Measurements from ENCODE around the gene MAPK10.
A peak's percentile ranks its signal among the peaks of the same experiment; 100 is the strongest.

The MAPK10 gene

DNA sequence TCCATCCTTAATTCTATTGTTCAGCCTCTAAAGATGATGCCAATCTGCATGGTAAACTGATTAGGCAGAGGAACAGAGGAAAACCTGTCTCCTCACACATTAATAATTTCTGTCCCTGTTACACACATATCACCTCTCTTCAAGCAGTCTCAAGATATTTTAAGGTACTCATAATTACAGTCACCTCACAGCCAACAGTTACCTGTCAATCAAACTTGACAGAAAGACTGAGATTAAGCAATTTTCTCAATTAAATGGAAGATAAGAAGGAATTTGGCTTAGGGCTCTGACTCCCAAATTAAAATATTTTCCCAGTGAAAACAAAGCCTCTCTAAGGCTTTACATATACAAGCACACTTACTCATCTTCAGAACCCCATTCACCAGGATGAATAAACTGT lies 85.2 kb downstream of the MAPK10 start:
- no peak for DNase-seq (ENCODE audit: low read depth)

DNA sequence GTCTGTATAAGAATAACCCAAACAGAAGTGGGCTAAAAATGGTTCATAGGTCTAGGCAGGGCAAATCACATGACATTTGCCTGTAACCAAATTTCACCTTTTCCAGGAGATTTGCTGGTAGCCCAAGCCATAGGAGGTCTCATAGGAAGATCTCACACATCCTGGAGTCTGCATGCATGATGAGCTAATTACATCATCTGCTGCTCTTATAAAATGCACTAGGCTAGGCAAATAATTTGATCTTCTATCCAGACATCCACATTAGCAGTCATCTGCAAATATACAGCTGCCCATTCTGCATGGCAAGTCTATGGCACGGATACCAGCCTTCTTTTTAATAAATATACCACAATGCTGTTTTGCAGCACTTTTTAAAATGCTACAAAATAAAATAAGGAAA lies 87.2 kb downstream of the MAPK10 start:
- DNase-seq (ENCODE audit: low read depth) = no peak

DNA sequence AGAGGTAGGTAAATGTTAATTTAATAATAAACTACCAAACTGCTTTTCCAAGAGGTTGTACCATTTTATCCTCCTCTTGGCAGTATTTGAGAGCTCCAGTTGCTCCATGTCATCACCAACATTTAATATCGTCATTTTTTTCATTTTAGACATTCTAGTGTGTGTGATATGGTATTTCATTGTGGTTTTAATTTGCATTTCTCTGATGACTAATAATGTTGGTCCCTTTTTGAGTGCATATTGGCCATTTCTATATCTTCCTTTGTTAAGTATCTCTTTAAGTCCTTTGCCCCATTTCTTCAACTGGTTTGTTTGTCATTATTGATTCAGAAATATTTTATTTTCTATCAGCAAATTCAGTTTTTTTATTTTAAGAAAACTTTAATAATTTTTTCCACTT lies 88.8 kb downstream of the MAPK10 start:
- DNase-seq (ENCODE audit: low read depth) = no peak

DNA sequence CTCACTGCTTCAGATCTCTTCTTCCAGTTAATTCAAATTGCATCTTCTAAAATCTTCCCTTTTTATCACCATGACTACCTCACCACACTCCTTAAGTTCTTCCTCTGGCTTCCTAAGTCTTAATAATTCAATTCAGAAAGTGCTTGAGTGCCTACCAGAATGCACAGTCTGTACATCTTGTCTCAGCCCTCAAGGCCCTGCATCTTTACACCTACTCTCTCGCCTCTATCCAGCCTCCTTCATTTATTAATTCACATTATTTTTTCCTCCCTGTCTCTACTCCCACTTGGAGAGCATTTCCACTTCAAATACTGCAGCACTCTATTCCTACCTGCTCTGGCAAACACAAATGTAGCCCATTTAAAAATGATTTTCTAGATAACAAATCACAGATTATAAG lies 90.5 kb downstream of the MAPK10 start:
- no peak for DNase-seq (ENCODE audit: low read depth)

DNA sequence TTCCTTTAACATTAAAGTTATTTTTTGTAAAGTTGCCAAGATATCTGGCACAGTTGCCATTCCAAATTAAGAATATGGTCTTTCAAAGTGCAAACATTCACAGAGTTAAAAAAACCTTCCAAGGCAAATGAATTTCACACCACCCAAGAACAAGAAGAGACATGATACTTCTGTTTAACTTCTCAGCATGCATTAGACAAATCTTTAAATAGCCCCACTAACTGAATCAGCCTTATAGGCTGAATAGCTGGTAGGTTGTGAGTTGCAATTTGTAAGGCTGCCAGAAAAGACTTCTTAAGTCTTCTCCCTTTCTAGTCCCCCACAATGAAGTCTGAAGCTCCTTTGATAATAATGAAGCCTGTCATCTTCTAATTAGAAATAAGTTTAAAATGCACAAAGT lies 95.6 kb downstream of the MAPK10 start:
- no peak for DNase-seq (ENCODE audit: low read depth)

DNA sequence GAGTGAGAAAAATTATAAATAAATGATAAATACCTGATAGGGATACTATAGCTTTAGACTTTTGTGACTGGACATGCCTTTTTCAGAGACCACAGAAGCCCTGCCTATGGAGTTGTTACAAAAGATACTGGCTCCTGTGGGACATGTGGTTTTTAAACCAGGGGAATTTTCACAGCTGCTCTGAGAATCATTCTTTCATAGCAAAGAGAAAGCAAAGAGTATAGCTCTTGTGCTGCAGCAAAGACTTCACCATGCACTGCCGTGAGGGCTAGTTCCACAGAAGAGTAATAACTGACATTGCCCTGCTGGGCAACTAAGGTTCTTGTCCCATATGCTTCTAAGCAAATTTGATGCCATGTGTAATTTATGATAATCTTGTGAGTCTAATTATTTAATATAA lies 98.2 kb downstream of the MAPK10 start:
- no peak for DNase-seq (ENCODE audit: low read depth)

DNA sequence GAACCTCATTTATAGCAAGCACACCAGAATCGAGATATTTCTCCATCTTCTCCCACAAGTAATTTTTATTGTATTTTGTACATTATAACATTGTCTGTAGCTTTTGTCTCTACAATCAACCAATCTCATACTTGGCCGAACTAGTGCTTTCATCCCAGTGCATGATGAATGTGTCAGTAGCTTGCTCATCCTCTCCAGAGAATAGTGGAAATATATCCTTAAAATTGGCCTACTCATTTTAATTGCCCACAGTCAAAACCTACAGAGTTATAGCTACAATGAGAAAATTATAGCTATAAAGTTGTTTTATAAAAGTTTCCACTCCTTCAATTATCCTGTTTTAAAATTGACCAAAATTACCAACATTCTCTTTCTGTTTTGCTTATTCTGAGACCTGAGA lies 103.8 kb downstream of the MAPK10 start:
- no peak for DNase-seq (ENCODE audit: low read depth)

DNA sequence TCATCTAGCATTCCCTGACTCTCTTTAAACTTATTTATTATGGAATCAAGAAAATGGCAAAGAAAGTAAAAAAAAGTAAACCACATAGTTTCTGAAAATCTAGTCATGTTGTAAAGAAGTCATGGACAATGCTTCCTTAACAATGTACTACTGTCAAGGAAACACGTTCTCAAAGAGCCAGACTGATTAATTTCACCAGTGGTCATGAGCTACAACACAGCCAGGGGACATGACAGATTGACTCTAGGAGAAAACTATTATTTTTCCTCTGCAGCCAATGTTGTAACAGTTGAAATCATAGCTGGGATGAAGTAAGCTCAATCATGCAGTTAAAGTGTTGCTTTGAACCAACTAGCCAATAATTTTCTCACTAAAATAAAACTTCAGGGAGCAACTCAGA lies 109.2 kb downstream of the MAPK10 start:
- no peak for DNase-seq (ENCODE audit: low read depth)

DNA sequence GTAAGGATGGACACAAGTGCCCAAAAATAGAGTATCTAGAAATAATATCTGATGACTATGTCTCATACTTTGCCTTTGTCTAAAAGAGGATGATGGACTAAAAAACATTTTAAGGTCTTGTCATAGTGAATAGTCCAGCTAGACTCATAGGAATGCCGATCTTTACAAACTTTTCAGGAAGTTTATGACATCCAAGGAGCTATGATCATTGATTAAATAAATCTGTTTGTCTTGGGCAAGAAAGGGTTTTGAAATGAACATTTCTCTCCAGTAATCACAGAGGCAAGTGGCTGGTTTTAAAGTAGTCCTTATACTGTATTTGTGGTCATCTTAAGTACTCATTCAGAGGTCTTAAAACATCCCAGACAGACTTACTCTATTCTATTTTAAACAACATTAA lies 109.8 kb downstream of the MAPK10 start:
- DNase-seq (ENCODE audit: low read depth) = no peak

DNA sequence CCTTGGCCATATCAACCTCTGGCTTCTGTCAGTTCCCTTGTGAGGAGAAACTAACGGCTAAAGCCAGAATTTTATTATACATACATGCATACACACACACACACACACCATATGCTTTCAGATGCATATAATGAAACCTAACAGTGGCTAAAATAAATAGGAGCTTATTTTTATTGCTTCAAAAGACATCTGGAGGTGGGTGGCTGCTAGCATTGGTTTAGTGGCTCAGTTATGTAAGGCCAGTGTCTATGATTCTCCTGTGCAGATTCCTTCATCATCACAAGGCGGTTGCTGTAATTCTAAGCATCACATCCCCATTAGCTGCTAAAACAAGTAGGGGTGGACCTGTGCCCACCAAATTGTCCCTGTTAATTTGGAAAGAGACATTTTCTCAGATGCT lies 110.8 kb downstream of the MAPK10 start:
- DNase-seq (ENCODE audit: low read depth) = no peak

DNA sequence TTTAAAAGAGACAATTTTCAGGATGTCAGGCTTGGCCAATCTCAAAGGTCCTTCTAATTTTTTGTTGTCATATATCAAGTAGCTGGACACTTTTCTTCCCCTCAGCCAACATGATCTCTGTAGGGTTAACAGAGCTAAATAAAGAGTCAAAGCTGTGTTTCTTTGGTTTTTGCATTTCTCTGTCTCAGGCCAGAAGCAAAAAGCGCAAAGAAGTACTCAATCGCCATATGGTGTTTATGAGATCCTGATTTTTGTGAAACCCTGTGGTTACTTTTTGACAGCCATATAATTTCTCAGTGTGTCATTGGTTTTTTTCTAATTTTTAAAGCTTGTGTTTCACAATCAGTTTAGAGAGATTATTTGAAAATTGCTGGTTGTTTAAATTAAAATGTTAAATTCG lies 111.9 kb downstream of the MAPK10 start:
- no peak for DNase-seq (ENCODE audit: low read depth)

DNA sequence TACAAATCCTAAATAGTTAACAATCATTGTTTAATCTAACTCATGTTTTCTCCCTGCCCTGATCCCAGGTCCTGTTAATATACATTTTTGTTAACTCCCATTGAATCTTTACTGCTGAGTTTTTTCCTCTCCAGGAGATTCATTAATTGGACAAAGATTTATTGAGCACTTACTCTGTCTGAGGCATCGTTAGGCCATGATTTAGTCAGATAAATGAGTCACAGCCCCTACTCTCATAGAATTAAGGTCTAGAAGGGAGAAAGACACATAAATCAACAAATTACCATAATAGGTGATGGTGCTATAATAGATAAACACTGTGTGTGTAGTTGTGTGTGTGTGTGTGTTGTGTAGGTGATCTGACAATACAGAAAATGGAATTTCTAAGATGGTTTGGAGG lies 112.5 kb downstream of the MAPK10 start:
- no peak for DNase-seq (ENCODE audit: low read depth)

DNA sequence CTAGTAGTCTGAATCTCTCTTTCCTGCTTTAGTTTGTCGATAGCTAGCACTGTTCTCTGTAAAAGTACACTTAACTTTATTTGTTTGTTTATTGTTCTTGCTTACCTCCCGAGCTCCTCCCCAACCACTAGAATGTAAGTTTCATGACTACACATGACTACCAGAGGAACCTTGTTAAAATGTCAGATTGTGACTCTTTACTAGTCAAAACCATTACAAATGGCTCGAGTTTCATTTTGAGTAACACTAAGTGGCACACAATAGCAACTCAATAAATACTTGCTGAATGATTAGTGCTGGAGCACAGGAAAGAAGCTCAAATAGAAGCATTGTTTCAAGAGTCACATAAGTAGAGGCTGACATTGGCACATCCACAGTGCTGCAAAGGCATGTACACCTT lies 116.1 kb downstream of the MAPK10 start:
- DNase-seq (ENCODE audit: low read depth) = no peak

DNA sequence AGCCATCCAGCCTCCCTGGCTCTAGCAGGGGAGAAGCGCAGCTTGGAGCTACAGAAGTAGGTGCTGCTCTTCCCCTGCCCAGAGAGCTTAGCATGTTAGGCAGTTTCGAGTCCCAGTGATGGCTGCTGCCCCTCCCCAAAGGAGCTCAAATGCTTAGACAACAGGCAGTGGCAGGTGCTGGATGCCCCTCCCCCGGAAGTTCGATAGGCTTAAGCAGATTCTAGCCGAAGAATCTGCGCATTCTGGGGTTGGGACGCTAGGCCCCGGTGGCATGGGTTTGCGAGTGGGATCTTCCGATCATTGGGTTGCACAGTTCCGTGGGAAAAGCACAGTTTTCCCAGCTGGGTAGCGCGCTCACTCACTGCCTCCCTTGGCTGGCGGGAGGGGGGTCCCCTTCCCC lies 117.2 kb downstream of the MAPK10 start:
- DNase-seq (ENCODE audit: low read depth) = no peak

DNA sequence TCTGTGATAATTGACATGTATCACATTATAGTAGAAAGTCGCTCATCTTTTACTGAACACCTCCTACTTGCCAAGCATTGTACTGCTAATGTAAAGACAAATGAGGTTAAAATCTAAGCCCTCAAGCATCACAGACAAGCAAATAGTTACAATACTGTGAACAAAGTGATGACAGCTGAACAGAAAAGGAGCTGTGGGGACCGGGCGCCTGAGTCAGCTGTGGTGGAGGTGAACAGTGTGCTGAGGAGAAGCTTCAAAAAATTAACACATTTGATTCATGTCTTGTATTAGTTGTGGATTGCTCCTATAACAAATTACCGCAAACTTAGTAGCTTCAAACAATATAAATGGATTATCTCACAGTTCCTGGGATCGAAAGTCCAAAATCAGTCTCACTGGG lies 124.3 kb downstream of the MAPK10 start:
- no peak for DNase-seq (ENCODE audit: low read depth)

DNA sequence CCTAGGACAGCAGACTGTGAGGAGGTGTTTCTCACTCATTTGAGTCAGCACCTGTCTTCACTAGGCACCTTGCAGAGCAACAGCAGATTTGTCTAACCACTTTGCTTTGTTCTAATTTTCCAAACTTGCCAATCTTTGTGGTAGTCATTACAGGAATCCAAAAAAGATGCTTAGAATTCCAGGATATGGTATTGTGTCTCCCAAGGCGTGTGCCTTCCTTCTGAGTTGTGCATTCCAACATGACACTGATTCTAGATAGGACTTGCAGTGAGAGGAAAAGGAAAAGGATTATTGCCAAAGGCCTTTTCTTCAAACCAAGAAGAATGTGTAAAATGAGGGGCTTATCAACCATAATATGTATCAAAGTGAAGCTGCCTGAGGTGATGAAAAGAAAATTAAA lies 126.2 kb downstream of the MAPK10 start:
- DNase-seq (ENCODE audit: low read depth) = no peak

DNA sequence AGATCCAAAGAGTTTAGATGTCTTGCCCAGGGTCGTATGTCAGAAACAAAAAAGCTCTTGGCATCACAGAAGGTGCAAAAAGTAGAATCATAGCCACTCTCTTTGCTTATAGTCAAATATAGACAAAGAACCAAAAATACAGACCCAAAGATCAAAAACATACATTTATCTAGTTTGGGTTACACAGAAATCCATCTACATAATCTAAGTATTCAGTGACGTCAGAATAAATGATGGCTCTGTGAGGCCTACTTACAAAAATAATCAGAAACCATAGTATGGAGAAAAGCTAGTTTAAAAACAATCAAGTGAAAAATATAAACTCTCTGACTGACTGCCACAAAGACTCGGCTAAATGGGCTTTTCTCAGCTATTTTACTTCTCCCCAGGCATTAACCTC lies 126.8 kb downstream of the MAPK10 start:
- DNase-seq (ENCODE audit: low read depth) = no peak

DNA sequence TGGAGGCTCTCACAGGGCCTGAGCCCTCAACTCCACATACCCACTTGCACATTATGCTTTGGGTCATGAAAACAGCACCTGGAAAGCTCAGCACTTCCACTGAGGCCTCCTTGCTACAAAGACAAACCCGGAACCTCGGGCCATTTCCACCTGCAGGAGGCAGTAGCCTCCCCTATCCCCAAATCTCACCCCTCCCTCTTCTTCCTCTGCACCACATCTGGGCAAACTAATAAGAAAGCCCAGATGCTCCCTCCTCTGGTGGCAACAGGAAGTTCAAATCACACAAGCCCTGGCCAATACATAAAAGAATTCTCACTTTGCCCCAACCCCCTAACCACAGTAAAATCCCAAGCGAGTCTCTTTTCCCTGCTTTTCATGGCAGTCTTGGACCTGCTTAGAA lies 136.4 kb downstream of the MAPK10 start:
- peak; percentile 36 for DNase-seq (ENCODE audit: low read depth)

DNA sequence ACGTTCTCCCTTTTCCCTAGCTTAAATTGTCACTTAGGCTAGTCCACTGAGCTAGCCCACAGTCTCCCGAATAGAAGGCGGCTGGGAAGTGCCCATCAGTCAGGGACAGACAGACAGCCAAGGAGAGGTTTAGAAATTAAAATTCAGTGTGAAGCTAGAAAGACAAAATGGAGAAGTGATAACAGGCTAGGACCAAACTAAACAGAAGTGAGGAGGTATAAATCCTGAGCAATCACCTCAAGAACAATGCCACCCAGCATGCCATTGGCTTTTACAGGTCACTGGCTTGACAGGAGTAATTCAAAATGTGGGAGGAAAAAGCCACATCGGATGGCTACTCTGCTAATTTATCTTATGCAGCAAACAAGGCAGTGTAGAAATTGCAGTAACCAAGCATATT lies 138.9 kb downstream of the MAPK10 start:
- DNase-seq (ENCODE audit: low read depth) = no peak

DNA sequence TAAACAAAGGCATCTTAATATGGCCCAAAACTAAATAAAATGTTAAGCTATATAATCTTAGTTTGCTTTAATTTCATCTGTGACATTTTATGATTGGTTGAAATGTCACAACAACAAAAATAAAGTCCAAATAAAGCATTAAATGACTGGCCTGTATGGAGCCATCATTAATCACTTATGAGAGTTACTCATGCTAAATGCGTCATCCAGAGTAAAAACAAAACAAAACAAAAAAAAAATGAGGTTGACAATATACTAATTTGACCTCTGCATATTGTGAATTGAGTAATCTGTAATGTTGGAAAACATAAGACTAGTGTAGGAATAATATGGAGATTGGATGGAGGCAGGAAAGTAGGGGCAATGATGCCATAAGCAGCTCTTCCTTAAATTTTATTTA lies 139.7 kb downstream of the MAPK10 start:
- no peak for DNase-seq (ENCODE audit: low read depth)

DNA sequence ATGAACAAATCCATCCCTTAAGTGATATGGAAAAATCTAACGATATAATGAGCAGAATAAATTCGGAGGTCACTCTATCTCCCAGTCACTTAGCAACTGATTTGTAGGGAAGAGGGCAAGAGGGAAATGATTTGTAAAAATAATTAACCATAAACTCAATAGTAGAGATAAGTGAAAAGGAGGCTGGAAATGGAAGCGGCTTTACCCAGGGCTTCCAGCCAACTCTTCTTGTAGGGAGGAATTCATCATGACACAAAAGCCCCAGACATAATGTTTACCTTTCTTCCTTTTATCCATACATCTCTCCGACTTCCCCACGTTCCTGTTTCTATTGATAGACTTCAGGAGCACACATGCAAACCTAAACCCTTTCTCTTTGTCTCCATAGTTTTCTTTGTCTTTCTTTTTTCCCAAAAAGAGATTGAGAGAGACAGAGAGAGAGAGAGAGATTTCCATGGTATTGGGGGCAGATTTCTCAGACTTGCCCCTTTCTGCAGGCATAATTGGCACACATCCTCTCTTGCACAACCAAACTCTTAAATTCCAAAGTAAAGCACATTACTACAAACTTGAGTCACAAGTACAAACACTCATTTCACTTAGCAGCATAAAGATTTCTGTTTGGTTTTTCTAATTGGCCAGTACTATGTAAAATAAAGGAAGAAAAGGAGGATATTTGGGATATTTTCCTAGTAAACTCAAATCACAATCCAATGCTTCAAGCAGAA lies 140.9 kb downstream of the MAPK10 start:
- DNase-seq (ENCODE audit: low read depth) = no peak

DNA sequence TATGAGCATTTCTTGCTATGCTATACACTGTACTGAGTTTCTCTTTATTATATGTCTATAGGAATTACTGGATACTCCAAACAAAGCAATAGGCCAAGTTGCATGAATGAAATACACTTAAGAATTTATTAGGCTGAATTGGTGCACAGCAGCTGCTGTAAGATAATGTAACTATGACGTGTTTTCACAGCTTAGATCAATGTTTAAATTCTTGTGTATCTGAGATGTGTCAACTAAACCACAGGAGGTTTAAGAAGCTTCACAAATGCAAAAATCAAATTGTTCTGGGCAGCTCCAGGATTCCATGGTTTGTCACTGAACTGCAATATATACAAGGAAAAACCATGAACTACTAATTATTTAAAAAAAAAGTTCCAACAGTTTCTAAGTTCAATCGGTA lies 156.7 kb downstream of the MAPK10 start:
- DNase-seq (ENCODE audit: low read depth) = no peak

DNA sequence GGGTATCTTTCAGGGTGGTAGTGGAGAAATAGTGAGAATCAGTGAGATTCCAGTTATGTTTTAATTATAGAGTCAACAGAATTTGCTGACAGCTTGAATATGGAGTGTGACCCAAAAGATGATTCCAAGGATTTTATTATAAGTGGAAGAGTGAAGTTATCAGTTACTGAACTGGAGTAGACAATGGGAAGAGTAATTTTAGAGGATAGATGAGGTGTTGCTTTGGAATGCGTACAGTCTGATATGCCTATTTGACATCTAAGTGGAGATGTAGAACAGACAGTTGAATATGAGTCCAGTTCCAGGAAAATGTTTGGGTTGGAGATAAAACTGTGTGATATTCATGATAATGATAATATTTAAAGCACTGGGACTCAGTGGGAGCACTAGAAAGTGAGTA lies 174.2 kb downstream of the MAPK10 start:
- DNase-seq (ENCODE audit: low read depth) = no peak

DNA sequence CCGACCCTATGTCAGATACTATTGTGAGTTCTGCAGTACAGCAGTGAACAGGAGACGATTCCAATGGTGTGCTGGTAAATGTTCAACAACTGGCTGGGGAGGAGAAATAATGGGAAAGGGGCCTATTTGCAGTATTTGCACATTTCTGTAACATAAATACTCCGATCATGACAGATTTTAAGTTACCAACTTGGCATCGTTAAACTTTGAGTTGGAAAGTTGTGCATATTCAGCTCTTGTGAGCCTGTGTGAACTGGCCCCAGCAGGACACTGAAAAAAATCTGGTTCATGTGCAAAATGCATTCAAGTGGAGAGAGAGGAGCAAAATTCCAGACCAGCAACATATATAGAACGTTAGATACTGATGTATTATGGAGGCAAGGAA lies 175.0 kb downstream of the MAPK10 start:
- no peak for DNase-seq (ENCODE audit: low read depth)
